ENCODE measurements around the gene SRSF4. TPM values are rescaled to one million over a fixed set of nuclear protein-coding genes. Genes with fewer than 3 reads are reported as not detected.

Gene SRSF4
- total and polyA plus RNA-seq, 2 of the 8 experiments (the other 6 are each of a cell fraction or from before 2014, with no cell fraction given), result 34.9 to 86.5 TPM

DNA sequence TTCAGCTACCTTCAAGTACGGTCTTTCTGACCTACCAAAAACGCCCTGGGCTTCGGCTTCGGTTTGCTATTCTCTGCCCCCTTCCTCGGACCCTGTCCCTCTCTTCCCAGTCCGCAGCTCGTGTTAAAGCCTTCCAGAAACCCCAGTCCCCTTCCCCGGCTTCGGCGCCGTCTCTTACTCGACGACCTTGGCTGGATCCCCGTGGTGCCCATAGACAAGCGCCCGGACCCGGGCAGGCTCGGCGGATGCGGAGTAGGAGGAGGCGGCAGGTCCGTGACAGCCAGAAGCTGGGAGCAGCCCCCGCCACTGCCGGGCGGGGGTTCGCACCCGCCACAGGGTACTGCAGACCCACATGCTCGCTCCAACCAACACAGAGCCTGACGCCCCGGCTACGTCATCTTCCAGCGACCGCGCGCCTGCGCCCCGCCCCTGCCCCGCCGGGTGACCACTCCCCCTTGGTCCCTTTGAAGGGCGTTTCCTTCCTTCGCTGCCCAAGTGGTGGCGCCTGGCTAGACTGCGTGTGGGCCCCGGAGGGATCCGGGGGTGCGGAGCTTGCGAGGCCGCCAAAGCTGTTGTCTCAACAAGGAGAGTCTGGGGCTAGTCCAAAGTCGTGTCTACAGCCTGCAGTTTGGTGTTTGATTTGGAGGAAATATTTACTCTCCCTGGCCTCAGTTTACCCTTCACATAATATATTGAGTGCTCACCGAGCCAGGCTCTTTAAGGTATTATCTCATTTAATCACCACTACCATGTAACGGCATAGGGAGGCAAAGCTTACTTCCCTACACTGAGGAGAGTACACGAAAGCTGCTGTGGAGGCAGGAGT, 49.1 kb upstream of the SRSF4 start, which contains the start of gene MECR (continued):
- TF ChIP-seq TEAD4 (IDR thresholded peaks at IDR 0.05; ENCODE audit: low read depth, low read length) (peak; percentile 65), POLR2AphosphoS5 (IDR thresholded peaks at IDR 0.05; ENCODE audit: low read depth, low read length) (peak; percentile 84), SRF (IDR thresholded peaks at IDR 0.05; ENCODE audit: low read depth, low read length) (peak; percentile 68), BCL11A (IDR thresholded peaks at IDR 0.05; ENCODE audit: low read depth in 2 of 2, low read length in 2 of 2) (no peak), TBP (IDR thresholded peaks at IDR 0.05; ENCODE audit: low read depth, low read length) (no peak), USF2 (IDR thresholded peaks at IDR 0.05; ENCODE audit: low read length) (0 out of 2 replicates have a peak, but pooled peaks have one; percentile 14)

All from H1 (cell line).